Suprapubic skin (tissue), 4 donors: ENCODE data around the gene UHRF2. TPM values are rescaled to one million over a fixed set of nuclear protein-coding genes. Genes with fewer than 3 reads are reported as not detected.

Experiments used
- DNase-seq, 2 donors: peaks; one replicate each; pipeline ENCODE4 v3.0.0-alpha.2; 2019; ENCODE audit warnings: low spot score in 2 of 2
- H3K27ac ChIP-seq: fragments of 200-600 bp; sonication (generic); one replicate; pipeline ENCODE4 v1.5.1; 2019
- H3K27me3 ChIP-seq: fragments of 200-600 bp; sonication (generic); one replicate; pipeline ENCODE4 v1.5.1; 2019
- H3K36me3 ChIP-seq: fragments of 200-600 bp; sonication (generic); one replicate; pipeline ENCODE4 v1.5.1; 2019
- H3K4me1 ChIP-seq: fragments of 200-600 bp; sonication (generic); one replicate; pipeline ENCODE4 v1.5.1; 2019
- H3K4me3 ChIP-seq: fragments of 200-600 bp; sonication (generic); one replicate; pipeline ENCODE4 v1.5.1; 2019; ENCODE audit warnings: mild to moderate bottlenecking
- H3K9me3 ChIP-seq: fragments of 200-600 bp; sonication (generic); one replicate; pipeline ENCODE4 v1.5.1; 2019
- EP300 ChIP-seq: sonication (generic); formaldehyde crosslinking; IDR thresholded peaks from one replicate; pipeline ENCODE4 v1.6.1; 2017; ENCODE audit warnings: antibody characterized with exemption
- POLR2A ChIP-seq, 2 donors: fragments of 450-650 bp; IDR thresholded peaks; one replicate each; pipeline ENCODE4 v1.6.1; 2017; ENCODE audit warnings: antibody characterized with exemption in 2 of 2, mild to moderate bottlenecking in 2 of 2, moderate library complexity in 2 of 2
- POLR2AphosphoS5 ChIP-seq, 3 donors: sonication (generic); formaldehyde crosslinking; IDR thresholded peaks; one replicate each; pipeline ENCODE4 v1.6.1; 2017; ENCODE audit warnings: antibody characterized with exemption in 3 of 3
- WGBS: methylation state at CpG from one replicate; pipeline ENCODE4 v1.1.5; 2018; 5-methylcytosine and 5-hydroxymethylcytosine counted together
- total RNA-seq, 4 donors: library from RNA; depleted of rRNA; stranded (reverse); fragments of >200 nt; gene quantifications; one replicate each; pipeline ENCODE4 v1.1.0, GENCODE V29; 2016
- TF ChIP-seq, protein P1 (sequence below), 2 donors: fragments of 200-600 bp in 1 of 2; fragments of 450-650 bp in 1 of 2; sonication (generic) in 1 of 2; IDR thresholded peaks; one replicate each; pipeline ENCODE4 v1.5.1; 2016 to 2019; ENCODE audit warnings: antibody characterized with exemption in 2 of 2, mild to moderate bottlenecking in 1 of 2, moderate library complexity in 1 of 2

Gene UHRF2
- total RNA-seq, 4 donors from 2014 or later: 25.5 to 120 (median 70.6) TPM

DNA sequence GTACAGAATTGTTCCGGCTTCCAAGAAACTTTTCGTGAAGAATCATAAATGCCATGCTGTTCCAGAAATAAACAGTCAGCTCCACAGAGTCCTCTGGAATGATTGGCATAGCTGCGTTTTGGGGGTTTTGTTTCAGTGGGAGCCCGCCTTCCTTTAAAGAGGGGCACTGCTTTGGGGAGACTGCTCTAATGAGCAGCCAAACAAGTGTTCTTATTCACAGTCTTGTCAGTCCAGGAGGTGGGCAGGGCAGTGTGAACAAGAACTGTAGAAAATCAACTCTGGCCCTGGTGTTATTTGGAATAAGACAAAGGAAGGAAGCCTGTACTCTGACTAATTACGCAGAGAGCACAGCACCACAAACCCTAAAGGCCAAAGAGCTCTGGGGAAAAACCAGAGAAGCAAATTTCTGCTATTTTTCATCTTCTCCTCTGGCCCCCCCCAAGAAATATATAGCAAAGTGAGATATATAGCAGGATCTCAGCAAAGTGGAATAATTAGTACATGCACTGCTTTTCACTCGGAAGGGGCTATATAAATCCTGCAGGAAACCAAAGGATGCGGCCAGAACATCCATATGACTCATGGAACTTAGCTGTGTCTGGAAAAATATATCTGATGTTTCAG lies 139.6 kb downstream of the UHRF2 start:
- Histone ChIP-seq H3K27ac (no peak overlapping the region), H3K4me1 (no peaks in the 10 kb centered on the region), H3K27me3 (no peaks in the 10 kb centered on the region), H3K4me3 (no peak overlapping the region), H3K36me3 (no peaks in the 10 kb centered on the region), H3K9me3 (no peaks in the 10 kb centered on the region)
- DNase-seq: no peak
- WGBS: 70% methylated on average over 7 of the region's 7 CpGs
- no peak for TF ChIP-seq POLR2AphosphoS5 (IDR thresholded peaks at IDR 0.05)
- TF ChIP-seq, protein P1, sequence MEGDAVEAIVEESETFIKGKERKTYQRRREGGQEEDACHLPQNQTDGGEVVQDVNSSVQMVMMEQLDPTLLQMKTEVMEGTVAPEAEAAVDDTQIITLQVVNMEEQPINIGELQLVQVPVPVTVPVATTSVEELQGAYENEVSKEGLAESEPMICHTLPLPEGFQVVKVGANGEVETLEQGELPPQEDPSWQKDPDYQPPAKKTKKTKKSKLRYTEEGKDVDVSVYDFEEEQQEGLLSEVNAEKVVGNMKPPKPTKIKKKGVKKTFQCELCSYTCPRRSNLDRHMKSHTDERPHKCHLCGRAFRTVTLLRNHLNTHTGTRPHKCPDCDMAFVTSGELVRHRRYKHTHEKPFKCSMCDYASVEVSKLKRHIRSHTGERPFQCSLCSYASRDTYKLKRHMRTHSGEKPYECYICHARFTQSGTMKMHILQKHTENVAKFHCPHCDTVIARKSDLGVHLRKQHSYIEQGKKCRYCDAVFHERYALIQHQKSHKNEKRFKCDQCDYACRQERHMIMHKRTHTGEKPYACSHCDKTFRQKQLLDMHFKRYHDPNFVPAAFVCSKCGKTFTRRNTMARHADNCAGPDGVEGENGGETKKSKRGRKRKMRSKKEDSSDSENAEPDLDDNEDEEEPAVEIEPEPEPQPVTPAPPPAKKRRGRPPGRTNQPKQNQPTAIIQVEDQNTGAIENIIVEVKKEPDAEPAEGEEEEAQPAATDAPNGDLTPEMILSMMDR (IDR thresholded peaks at IDR 0.05): no peak
- TF ChIP-seq EP300: no peak
- no peak for TF ChIP-seq POLR2A (IDR thresholded peaks at IDR 0.05)

DNA sequence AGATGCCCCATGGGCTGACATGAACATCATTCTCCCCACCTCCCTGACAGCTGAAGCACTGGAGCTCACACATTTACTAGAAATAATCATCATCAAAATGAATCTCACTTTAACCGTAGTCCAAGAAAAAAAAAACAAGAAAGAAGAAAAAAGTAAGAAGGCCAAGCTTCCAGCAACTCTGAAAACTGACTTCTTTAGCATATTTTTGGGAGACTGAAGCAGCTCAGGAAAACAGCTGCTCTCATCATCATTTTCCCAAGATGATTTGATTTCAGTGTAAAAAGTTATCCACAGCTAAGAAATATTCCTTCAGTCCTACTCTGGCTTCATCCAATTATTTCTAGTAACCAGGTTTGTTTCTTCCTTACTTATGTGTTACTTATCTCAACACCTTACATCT lies 140.9 kb downstream of the UHRF2 start:
- Histone ChIP-seq H3K4me3 (no peak overlapping the region), H3K36me3 (no peaks in the 10 kb centered on the region), H3K9me3 (no peaks in the 10 kb centered on the region), H3K27me3 (no peaks in the 10 kb centered on the region), H3K4me1 (no peaks in the 10 kb centered on the region), H3K27ac (no peak overlapping the region)
- no peak for TF ChIP-seq POLR2AphosphoS5 (IDR thresholded peaks at IDR 0.05)
- TF ChIP-seq, protein P1 (IDR thresholded peaks at IDR 0.05): no peak
- TF ChIP-seq POLR2A (IDR thresholded peaks at IDR 0.05): no peak
- TF ChIP-seq EP300: no peak
- no peak for DNase-seq
- WGBS: 96% methylated on average over 1 of the region's 1 CpG

Other genes with a start within 250 kb of the UHRF2 start
- gene IL33, start 197.4 kb upstream of the UHRF2 start, total RNA-seq: 10 to 100 TPM; 11.3 to 37.3 (median 25.6) TPM
- not detected for gene TPD52L3, start 84.8 kb upstream of the UHRF2 start, total RNA-seq
- 1 to 10 TPM; 2.4 to 7.4 (median 4.8) TPM for gene GLDC, start 232.5 kb downstream of the UHRF2 start, total RNA-seq